HEK293 (cell line): ENCODE results near the gene GTF2IRD1.

Source experiments
- CTCF ChIA-PET: fragments of 350-600 bp; formaldehyde crosslinking; extraction: SDS; loops from one replicate; lab custom pipeline; 2021; ENCODE audit warnings: antibody characterized with exemption; lab: Yijun Ruan, JAX
- POLR2A ChIA-PET: fragments of 300-600 bp; formaldehyde crosslinking; extraction: SDS; loops from one replicate; lab custom pipeline; 2020; ENCODE audit warnings: antibody characterized with exemption, inconsistent platforms; lab: Yijun Ruan, JAX
- H3K27ac ChIP-seq: fragments of 200-500 bp; sonication (Bioruptor generic); 2 replicates; pipeline ENCODE4 v1.5.1; 2014; ENCODE audit warnings: low read depth, low read length, control low read depth, inconsistent platforms; ENCODE audit errors: extremely low read depth
- H3K36me3 ChIP-seq, 2 experiments: fragments of 200-500 bp in 1 of 2; sonication (Bioruptor generic) in 1 of 2; 1 replicate in 1 of 2; 2 replicates in 1 of 2; pipeline ENCODE4 v1.5.1; 2014 to 2017; ENCODE audit warnings: inconsistent platforms in 2 of 2, low read length in 2 of 2; ENCODE audit not compliant: control insufficient read depth in 2 of 2, insufficient read depth in 1 of 2
- H3K4me1 ChIP-seq: fragments of 200-500 bp; sonication (Bioruptor generic); 2 replicates; pipeline ENCODE4 v1.5.1; 2014; ENCODE audit warnings: mild to moderate bottlenecking, low read length, inconsistent platforms; ENCODE audit not compliant: control insufficient read depth, insufficient read depth
- H3K4me3 ChIP-seq: 2 replicates; pipeline ENCODE4 v1.5.1; 2011; ENCODE audit warnings: low read depth, mild to moderate bottlenecking, control low read depth, low read length, moderate library complexity
- H3K9me3 ChIP-seq: fragments of 200-500 bp; sonication (Bioruptor generic); 2 replicates; pipeline ENCODE4 v1.5.1; 2014; ENCODE audit warnings: low read depth, low read length, inconsistent platforms; ENCODE audit not compliant: control insufficient read depth, insufficient read depth
- EGR2 ChIP-seq: fragments of 450-650 bp; formaldehyde crosslinking; IDR thresholded peaks from 2 replicates; pipeline ENCODE4 v1.5.1; 2016; ENCODE audit warnings: low read depth, missing biosample characterization, missing genetic modification characterization
- GLIS1 ChIP-seq: fragments of 450-650 bp; formaldehyde crosslinking; IDR thresholded peaks from 2 replicates; pipeline ENCODE4 v1.5.1; 2016; ENCODE audit warnings: missing biosample characterization, missing genetic modification characterization
- GLIS2 ChIP-seq: fragments of 450-650 bp; formaldehyde crosslinking; IDR thresholded peaks from 2 replicates; pipeline ENCODE4 v1.5.1; 2016; ENCODE audit warnings: missing biosample characterization, missing genetic modification characterization
- REPIN1 ChIP-seq: fragments of 450-650 bp; formaldehyde crosslinking; IDR thresholded peaks from 2 replicates; pipeline ENCODE4 v1.5.1; 2017; ENCODE audit warnings: missing biosample characterization, missing genetic modification characterization, low read depth
- SCRT2 ChIP-seq: fragments of 450-650 bp; formaldehyde crosslinking; IDR thresholded peaks from 2 replicates; pipeline ENCODE4 v1.5.1; 2016; ENCODE audit warnings: missing biosample characterization, missing genetic modification characterization
- TRIM28 ChIP-seq: IDR thresholded peaks from 2 replicates; pipeline ENCODE4 v1.6.1; 2011; ENCODE audit warnings: low read length, control low read depth, borderline replicate concordance
- WT1 ChIP-seq: fragments of 450-650 bp; formaldehyde crosslinking; IDR thresholded peaks from 2 replicates; pipeline ENCODE4 v1.5.1; 2016; ENCODE audit warnings: missing biosample characterization, missing genetic modification characterization
- ZBTB21 ChIP-seq: fragments of 450-650 bp; formaldehyde crosslinking; IDR thresholded peaks from 2 replicates; pipeline ENCODE4 v1.5.1; 2017; ENCODE audit warnings: missing biosample characterization, missing genetic modification characterization
- ZNF121 ChIP-seq: fragments of 450-650 bp; formaldehyde crosslinking; IDR thresholded peaks from 2 replicates; pipeline ENCODE4 v1.5.1; 2016; ENCODE audit warnings: missing biosample characterization, missing genetic modification characterization
- ZNF140 ChIP-seq: fragments of 450-650 bp; formaldehyde crosslinking; IDR thresholded peaks from 2 replicates; pipeline ENCODE4 v1.5.1; 2016; ENCODE audit warnings: missing biosample characterization, missing genetic modification characterization
- ZNF146 ChIP-seq: fragments of 450-650 bp; formaldehyde crosslinking; IDR thresholded peaks from 2 replicates; pipeline ENCODE4 v1.5.1; 2016; ENCODE audit warnings: missing biosample characterization, missing genetic modification characterization
- ZNF157 ChIP-seq: fragments of 450-650 bp; formaldehyde crosslinking; IDR thresholded peaks from 2 replicates; pipeline ENCODE4 v1.5.1; 2016; ENCODE audit warnings: missing biosample characterization, missing genetic modification characterization
- ZNF221 ChIP-seq: fragments of 450-650 bp; formaldehyde crosslinking; IDR thresholded peaks from 2 replicates; pipeline ENCODE4 v1.5.1; 2017; ENCODE audit warnings: missing biosample characterization, missing genetic modification characterization, borderline replicate concordance
- ZNF23 ChIP-seq: fragments of 450-650 bp; formaldehyde crosslinking; IDR thresholded peaks from 2 replicates; pipeline ENCODE4 v1.5.1; 2016; ENCODE audit warnings: missing biosample characterization, missing genetic modification characterization, borderline replicate concordance
- ZNF24 ChIP-seq: fragments of 450-650 bp; formaldehyde crosslinking; IDR thresholded peaks from 2 replicates; pipeline ENCODE4 v1.5.1; 2016; ENCODE audit warnings: missing biosample characterization, missing genetic modification characterization
- ZNF707 ChIP-seq: fragments of 450-650 bp; formaldehyde crosslinking; IDR thresholded peaks from 2 replicates; pipeline ENCODE4 v1.5.1; 2016; ENCODE audit warnings: missing biosample characterization, missing genetic modification characterization
- ZNF776 ChIP-seq: fragments of 450-650 bp; formaldehyde crosslinking; IDR thresholded peaks from 2 replicates; pipeline ENCODE4 v1.5.0; 2017; ENCODE audit warnings: missing biosample characterization, missing genetic modification characterization, borderline replicate concordance
- ZNF830 ChIP-seq: fragments of 450-650 bp; IDR thresholded peaks from 2 replicates; pipeline ENCODE4 v1.5.0; 2018; ENCODE audit warnings: missing biosample characterization, missing genetic modification characterization, low read depth, mild to moderate bottlenecking, moderate library complexity
- ZNF837 ChIP-seq: fragments of 450-650 bp; formaldehyde crosslinking; IDR thresholded peaks from 2 replicates; pipeline ENCODE4 v1.5.1; 2016; ENCODE audit warnings: missing biosample characterization, missing genetic modification characterization
- TF ChIP-seq, protein P1 (sequence below): fragments of 450-650 bp; formaldehyde crosslinking; IDR thresholded peaks from 2 replicates; pipeline ENCODE4 v1.5.1; 2016; ENCODE audit warnings: missing biosample characterization, missing genetic modification characterization
- TF ChIP-seq, protein P2 (sequence below): fragments of 450-650 bp; formaldehyde crosslinking; IDR thresholded peaks from 2 replicates; pipeline ENCODE4 v1.5.1; 2016; ENCODE audit warnings: missing biosample characterization, missing genetic modification characterization
- TF ChIP-seq, protein P3 (sequence below): fragments of 450-650 bp; formaldehyde crosslinking; IDR thresholded peaks from 2 replicates; pipeline ENCODE4 v1.5.1; 2017; ENCODE audit warnings: missing biosample characterization, missing genetic modification characterization
- TF ChIP-seq, protein P4 (sequence below): fragments of 450-650 bp; formaldehyde crosslinking; IDR thresholded peaks from 2 replicates; pipeline ENCODE4 v1.5.1; 2016; ENCODE audit warnings: missing biosample characterization, missing genetic modification characterization, borderline replicate concordance
- TF ChIP-seq, protein P5 (sequence below): fragments of 450-650 bp; formaldehyde crosslinking; IDR thresholded peaks from 2 replicates; pipeline ENCODE4 v1.5.1; 2016; ENCODE audit warnings: missing biosample characterization, missing genetic modification characterization

The GTF2IRD1 gene

DNA sequence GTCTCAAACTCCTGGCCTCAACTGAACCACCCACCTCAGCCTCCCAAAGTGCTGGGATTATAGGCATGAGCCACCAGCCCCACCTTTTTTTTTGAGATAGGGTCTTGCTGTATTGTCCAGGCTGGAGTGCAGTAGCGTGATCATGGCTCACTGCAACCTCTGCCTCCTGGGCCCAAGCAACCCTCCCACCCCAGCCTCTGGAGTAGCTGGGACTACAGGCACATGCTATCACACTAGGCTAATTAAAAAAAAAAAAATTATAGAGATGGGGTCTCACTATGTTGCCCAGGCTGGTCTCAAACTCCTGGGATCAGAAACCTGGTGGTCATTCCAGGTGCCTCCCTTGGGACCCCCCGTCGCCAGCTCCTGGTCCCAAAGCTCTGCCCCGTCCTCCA lies 25.0 kb downstream of the GTF2IRD1 start:
- H3K9me3 ChIP-seq, result no peaks in the 10 kb centered on the region
- no peak overlapping the region for H3K27ac ChIP-seq
- no peak overlapping the region for H3K4me3 ChIP-seq
- TF ChIP-seq ZNF121 (tag by site-specific recombination) (peak; percentile 96), ZNF776 (tag by site-specific recombination) (no peak)
- CTCF ChIA-PET, result interaction anchor here (0.7 to 1.2 kb wide), 3 partner anchors 17 to 272 kb away, joined by 4 to 5 read pairs (median 5); no protein-coding TSS in a partner anchor
- H3K36me3 ChIP-seq, result no peaks in the 10 kb centered on the region; a peak in 1 of 3 replicates
- POLR2A ChIA-PET, result interaction anchor here (0.6 to 0.7 kb wide), 2 partner anchors 14 to 179 kb away, joined by 3 to 13 read pairs; partner anchors contain the start of gene GTF2I
- peaks cover 21% of the 10 kb centered on the region for H3K4me1 ChIP-seq

DNA sequence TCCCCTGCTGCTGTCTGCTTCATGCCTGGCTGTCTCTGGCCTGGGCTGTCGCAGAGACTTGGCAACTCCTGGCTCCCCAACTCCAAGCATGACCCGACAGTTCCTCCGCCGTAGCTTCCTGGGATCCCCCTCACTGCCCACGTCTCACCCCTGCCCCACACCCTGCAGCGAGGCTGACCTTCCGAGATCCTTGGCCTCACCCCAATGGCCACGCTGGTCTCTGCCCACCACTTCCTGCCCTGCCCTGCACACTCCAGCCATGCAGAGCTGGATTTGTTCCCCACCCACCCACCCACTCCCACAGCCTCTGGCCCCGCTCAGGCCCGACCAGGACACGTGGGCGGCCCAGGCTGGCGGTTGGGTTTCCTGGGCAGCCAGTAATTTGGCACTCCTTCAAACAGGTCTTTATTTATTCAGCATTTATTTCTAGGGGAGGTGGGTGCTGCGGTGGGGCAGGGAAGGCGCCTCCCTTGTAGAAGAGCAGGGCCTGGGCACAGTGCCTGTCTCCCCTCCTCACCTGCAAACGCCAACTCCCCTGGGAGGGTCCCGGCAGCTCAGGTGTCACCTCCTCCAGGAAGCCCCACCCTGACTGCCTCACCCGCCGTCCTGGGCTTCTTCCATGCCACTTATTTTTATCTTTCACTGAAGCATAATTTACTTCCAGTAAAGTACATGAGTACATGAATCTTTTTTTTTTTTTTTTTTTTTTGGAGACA lies 25.5 kb downstream of the GTF2IRD1 start:
- ChIA-PET CTCF (interaction anchor here (0.7 to 1.2 kb wide), 2 partner anchors 17 to 88 kb away, joined by 5 read pairs; no protein-coding TSS in a partner anchor), POLR2A (no interaction called here)
- no peaks in the 10 kb centered on the region; a peak in 1 of 3 replicates for H3K36me3 ChIP-seq
- H3K4me3 ChIP-seq, result no peak overlapping the region
- H3K9me3 ChIP-seq, result no peaks in the 10 kb centered on the region
- H3K27ac ChIP-seq, result no peak overlapping the region
- peaks cover 21% of the 10 kb centered on the region for H3K4me1 ChIP-seq
- TF ChIP-seq, protein P1, sequence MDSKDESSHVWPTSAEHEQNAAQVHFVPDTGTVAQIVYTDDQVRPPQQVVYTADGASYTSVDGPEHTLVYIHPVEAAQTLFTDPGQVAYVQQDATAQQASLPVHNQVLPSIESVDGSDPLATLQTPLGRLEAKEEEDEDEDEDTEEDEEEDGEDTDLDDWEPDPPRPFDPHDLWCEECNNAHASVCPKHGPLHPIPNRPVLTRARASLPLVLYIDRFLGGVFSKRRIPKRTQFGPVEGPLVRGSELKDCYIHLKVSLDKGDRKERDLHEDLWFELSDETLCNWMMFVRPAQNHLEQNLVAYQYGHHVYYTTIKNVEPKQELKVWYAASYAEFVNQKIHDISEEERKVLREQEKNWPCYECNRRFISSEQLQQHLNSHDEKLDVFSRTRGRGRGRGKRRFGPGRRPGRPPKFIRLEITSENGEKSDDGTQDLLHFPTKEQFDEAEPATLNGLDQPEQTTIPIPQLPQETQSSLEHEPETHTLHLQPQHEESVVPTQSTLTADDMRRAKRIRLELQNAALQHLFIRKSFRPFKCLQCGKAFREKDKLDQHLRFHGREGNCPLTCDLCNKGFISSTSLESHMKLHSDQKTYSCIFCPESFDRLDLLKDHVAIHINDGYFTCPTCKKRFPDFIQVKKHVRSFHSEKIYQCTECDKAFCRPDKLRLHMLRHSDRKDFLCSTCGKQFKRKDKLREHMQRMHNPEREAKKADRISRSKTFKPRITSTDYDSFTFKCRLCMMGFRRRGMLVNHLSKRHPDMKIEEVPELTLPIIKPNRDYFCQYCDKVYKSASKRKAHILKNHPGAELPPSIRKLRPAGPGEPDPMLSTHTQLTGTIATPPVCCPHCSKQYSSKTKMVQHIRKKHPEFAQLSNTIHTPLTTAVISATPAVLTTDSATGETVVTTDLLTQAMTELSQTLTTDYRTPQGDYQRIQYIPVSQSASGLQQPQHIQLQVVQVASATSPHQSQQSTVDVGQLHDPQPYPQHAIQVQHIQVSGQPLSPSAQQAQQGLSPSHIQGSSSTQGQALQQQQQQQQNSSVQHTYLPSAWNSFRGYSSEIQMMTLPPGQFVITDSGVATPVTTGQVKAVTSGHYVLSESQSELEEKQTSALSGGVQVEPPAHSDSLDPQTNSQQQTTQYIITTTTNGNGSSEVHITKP (tag by site-specific recombination), result peak; percentile 81
- TF ChIP-seq, protein P2, sequence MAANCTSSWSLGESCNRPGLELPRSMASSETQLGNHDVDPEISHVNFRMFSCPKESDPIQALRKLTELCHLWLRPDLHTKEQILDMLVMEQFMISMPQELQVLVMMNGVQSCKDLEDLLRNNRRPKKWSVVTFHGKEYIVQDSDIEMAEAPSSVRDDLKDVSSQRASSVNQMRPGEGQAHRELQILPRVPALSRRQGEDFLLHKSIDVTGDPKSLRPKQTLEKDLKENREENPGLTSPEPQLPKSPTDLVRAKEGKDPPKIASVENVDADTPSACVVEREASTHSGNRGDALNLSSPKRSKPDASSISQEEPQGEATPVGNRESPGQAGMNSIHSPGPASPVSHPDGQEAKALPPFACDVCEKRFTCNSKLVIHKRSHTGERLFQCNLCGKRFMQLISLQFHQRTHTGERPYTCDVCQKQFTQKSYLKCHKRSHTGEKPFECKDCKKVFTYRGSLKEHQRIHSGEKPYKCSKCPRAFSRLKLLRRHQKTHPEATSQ, result no peak
- peak; percentile 95 for TF ChIP-seq WT1
- TF ChIP-seq ZNF24 (tag by site-specific recombination), result no peak
- TF ChIP-seq ZNF837 (tag by site-specific recombination), result no peak
- TF ChIP-seq, protein P3, sequence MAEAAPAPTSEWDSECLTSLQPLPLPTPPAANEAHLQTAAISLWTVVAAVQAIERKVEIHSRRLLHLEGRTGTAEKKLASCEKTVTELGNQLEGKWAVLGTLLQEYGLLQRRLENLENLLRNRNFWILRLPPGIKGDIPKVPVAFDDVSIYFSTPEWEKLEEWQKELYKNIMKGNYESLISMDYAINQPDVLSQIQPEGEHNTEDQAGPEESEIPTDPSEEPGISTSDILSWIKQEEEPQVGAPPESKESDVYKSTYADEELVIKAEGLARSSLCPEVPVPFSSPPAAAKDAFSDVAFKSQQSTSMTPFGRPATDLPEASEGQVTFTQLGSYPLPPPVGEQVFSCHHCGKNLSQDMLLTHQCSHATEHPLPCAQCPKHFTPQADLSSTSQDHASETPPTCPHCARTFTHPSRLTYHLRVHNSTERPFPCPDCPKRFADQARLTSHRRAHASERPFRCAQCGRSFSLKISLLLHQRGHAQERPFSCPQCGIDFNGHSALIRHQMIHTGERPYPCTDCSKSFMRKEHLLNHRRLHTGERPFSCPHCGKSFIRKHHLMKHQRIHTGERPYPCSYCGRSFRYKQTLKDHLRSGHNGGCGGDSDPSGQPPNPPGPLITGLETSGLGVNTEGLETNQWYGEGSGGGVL (tag by site-specific recombination), result no peak
- TF ChIP-seq ZNF830 (tag by site-specific recombination), result no peak
- no peak for TF ChIP-seq ZBTB21
- TF ChIP-seq ZNF221 (tag by site-specific recombination), result no peak
- TF ChIP-seq ZNF146 (tag by site-specific recombination), result no peak
- peak; percentile 16; the same call in 1 of the 2 replicates for TF ChIP-seq GLIS2 (tag by site-specific recombination)
- TF ChIP-seq SCRT2, result no peak
- TF ChIP-seq EGR2 (tag by site-specific recombination), result peak; percentile 67
- TF ChIP-seq ZNF157 (tag by site-specific recombination), result no peak
- TF ChIP-seq, protein P4, sequence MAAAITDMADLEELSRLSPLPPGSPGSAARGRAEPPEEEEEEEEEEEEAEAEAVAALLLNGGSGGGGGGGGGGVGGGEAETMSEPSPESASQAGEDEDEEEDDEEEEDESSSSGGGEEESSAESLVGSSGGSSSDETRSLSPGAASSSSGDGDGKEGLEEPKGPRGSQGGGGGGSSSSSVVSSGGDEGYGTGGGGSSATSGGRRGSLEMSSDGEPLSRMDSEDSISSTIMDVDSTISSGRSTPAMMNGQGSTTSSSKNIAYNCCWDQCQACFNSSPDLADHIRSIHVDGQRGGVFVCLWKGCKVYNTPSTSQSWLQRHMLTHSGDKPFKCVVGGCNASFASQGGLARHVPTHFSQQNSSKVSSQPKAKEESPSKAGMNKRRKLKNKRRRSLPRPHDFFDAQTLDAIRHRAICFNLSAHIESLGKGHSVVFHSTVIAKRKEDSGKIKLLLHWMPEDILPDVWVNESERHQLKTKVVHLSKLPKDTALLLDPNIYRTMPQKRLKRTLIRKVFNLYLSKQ (tag by site-specific recombination), result no peak
- TF ChIP-seq, protein P5, sequence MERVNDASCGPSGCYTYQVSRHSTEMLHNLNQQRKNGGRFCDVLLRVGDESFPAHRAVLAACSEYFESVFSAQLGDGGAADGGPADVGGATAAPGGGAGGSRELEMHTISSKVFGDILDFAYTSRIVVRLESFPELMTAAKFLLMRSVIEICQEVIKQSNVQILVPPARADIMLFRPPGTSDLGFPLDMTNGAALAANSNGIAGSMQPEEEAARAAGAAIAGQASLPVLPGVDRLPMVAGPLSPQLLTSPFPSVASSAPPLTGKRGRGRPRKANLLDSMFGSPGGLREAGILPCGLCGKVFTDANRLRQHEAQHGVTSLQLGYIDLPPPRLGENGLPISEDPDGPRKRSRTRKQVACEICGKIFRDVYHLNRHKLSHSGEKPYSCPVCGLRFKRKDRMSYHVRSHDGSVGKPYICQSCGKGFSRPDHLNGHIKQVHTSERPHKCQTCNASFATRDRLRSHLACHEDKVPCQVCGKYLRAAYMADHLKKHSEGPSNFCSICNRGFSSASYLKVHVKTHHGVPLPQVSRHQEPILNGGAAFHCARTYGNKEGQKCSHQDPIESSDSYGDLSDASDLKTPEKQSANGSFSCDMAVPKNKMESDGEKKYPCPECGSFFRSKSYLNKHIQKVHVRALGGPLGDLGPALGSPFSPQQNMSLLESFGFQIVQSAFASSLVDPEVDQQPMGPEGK (tag by site-specific recombination), result peak; percentile 41
- no peak for TF ChIP-seq ZNF707 (tag by site-specific recombination)
- TF ChIP-seq ZNF140, result no peak
- TF ChIP-seq ZNF23 (tag by site-specific recombination), result no peak
- TF ChIP-seq REPIN1 (tag by site-specific recombination), result no peak
- no peak for TF ChIP-seq TRIM28
- TF ChIP-seq GLIS1, result peak; percentile 61; the same call in 1 of the 2 replicates
